Neural crest cell (in vitro differentiated cells): ENCODE measurements around the gene NXPE3. TPM values are rescaled to one million over a fixed set of nuclear protein-coding genes. Genes with fewer than 3 reads are reported as not detected.

ENCODE experiments used
- DNase-seq: peaks from one replicate; pipeline ENCODE4 v3.0.0; 2021; ENCODE audit warnings: low read depth, mixed read lengths, low spot score
- H3K27ac Mint-ChIP-seq: one replicate; pipeline ENCODE4 v1.8.0; 2021; ENCODE audit warnings: mild to moderate bottlenecking, mixed read lengths; ENCODE audit not compliant: unreplicated experiment
- H3K27me3 Mint-ChIP-seq: 2 replicates; pipeline ENCODE4 v1.8.0; 2021; ENCODE audit warnings: low read depth, mild to moderate bottlenecking, mixed read lengths
- H3K36me3 Mint-ChIP-seq: 2 replicates; pipeline ENCODE4 v1.8.0; 2021; ENCODE audit warnings: low read depth, mild to moderate bottlenecking, mixed read lengths
- H3K4me1 Mint-ChIP-seq: 2 replicates; pipeline ENCODE4 v1.8.0; 2021; ENCODE audit warnings: mixed read lengths
- H3K4me3 Mint-ChIP-seq: one replicate; pipeline ENCODE4 v1.8.0; 2021; ENCODE audit warnings: mild to moderate bottlenecking, mixed read lengths
- H3K9me3 Mint-ChIP-seq: 2 replicates; pipeline ENCODE4 v1.8.0; 2021; ENCODE audit warnings: mixed read lengths
- total RNA-seq: library from RNA; stranded (reverse); gene quantifications from 2 replicates; pipeline ENCODE4 v1.2.1, GENCODE V29; 2021
- TF ChIP-seq, protein P1 (sequence below): fragments of 200-600 bp; sonication (generic); conservative IDR thresholded peaks from 2 replicates; pipeline ENCODE4 v1.5.0; 2021; ENCODE audit warnings: antibody characterized with exemption, mild to moderate bottlenecking

NXPE3 gene
- total RNA-seq, 1 donor from 2014 or later: 23.0 TPM

DNA sequence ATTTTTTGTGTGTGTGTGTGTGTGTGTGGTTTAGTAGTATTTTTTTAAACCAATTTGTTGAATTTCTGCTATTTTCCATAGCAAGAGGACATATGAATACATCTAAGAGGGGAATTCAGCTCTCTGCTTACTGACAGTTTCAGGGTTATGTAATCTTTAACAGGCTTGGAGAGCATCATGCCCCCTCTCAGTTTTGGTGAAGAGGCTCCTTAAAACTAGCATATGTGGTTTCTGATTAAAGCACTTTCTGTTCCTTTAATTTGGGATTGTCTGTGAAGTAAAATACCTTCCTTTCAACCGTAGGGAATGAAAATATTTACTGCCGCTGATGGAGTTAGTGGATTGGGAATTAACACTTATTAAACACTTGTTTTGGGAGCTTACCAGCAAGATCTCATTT lies 50.9 kb downstream of the NXPE3 start:
- H3K27ac Mint-ChIP-seq: no peak overlapping the region
- DNase-seq: no peak
- H3K4me1 Mint-ChIP-seq: peaks cover 31% of the 10 kb centered on the region
- TF ChIP-seq, protein P1, sequence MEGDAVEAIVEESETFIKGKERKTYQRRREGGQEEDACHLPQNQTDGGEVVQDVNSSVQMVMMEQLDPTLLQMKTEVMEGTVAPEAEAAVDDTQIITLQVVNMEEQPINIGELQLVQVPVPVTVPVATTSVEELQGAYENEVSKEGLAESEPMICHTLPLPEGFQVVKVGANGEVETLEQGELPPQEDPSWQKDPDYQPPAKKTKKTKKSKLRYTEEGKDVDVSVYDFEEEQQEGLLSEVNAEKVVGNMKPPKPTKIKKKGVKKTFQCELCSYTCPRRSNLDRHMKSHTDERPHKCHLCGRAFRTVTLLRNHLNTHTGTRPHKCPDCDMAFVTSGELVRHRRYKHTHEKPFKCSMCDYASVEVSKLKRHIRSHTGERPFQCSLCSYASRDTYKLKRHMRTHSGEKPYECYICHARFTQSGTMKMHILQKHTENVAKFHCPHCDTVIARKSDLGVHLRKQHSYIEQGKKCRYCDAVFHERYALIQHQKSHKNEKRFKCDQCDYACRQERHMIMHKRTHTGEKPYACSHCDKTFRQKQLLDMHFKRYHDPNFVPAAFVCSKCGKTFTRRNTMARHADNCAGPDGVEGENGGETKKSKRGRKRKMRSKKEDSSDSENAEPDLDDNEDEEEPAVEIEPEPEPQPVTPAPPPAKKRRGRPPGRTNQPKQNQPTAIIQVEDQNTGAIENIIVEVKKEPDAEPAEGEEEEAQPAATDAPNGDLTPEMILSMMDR: no peak
- H3K9me3 Mint-ChIP-seq: no peaks in the 10 kb centered on the region
- no peak overlapping the region for H3K4me3 Mint-ChIP-seq
- peaks cover 2% of the 10 kb centered on the region for H3K36me3 Mint-ChIP-seq
- H3K27me3 Mint-ChIP-seq: no peaks in the 10 kb centered on the region

GRCh38 chr3:101833446-101833974 lies 54.5 kb downstream of the NXPE3 start:
- H3K27me3 Mint-ChIP-seq: no peaks in the 10 kb centered on the region
- no peaks in the 10 kb centered on the region for H3K9me3 Mint-ChIP-seq
- H3K36me3 Mint-ChIP-seq: peaks cover 2% of the 10 kb centered on the region
- DNase-seq: no peak
- no peak overlapping the region for H3K4me3 Mint-ChIP-seq
- H3K4me1 Mint-ChIP-seq: peaks cover 12% of the 10 kb centered on the region
- TF ChIP-seq, protein P1: no peak
- no peak overlapping the region for H3K27ac Mint-ChIP-seq

- H3K9me3 Mint-ChIP-seq: no peaks in the 10 kb centered on the region
- peaks cover 2% of the 10 kb centered on the region for H3K36me3 Mint-ChIP-seq
- TF ChIP-seq, protein P1: no peak
- no peak overlapping the region for H3K27ac Mint-ChIP-seq
- H3K4me3 Mint-ChIP-seq: no peak overlapping the region
- no peak for DNase-seq
- H3K27me3 Mint-ChIP-seq: no peaks in the 10 kb centered on the region
- H3K4me1 Mint-ChIP-seq: no peaks in the 10 kb centered on the region
Measured at GRCh38 chr3:101835676-101836075, 56.7 kb downstream of the NXPE3 start.

DNA sequence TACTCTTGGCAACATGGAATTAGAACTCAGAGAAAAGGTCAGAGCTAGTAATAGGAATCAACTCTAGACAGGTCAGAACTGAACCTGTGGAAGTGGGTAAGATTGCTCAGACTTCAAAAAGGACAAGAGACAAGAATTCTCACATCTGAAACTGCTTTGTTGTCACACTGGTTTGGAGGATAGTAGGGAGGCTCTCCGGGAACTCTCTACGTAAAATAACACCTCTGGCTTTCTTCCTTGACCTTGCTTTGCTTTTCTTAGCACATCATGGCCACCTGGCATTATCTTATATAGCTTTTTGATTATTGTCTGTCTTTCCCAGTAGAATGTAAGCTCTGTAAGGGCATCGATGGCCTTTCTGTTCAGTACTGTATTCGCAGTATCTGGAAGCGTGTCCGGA lies 57.1 kb downstream of the NXPE3 start:
- Mint-ChIP-seq H3K36me3 (peaks cover 2% of the 10 kb centered on the region), H3K27ac (no peak overlapping the region), H3K27me3 (no peaks in the 10 kb centered on the region), H3K4me1 (no peaks in the 10 kb centered on the region), H3K4me3 (no peak overlapping the region), H3K9me3 (no peaks in the 10 kb centered on the region)
- DNase-seq: no peak
- TF ChIP-seq, protein P1: no peak

- TF ChIP-seq, protein P1: no peak
- Mint-ChIP-seq H3K4me3 (no peak overlapping the region), H3K4me1 (peaks cover 2% of the 10 kb centered on the region), H3K9me3 (peaks cover 2% of the 10 kb centered on the region), H3K27ac (no peak overlapping the region), H3K36me3 (peaks cover 2% of the 10 kb centered on the region), H3K27me3 (no peaks in the 10 kb centered on the region)
- DNase-seq: no peak
Measured at GRCh38 chr3:101836652-101837598, 57.9 kb downstream of the NXPE3 start.
